ENCODE measurements around the gene ALG12. TPM values are rescaled to one million over a fixed set of nuclear protein-coding genes. Genes with fewer than 3 reads are reported as not detected.

ALG12 gene
- polyA plus RNA-seq, 3 donors: 22.7 to 28.2 (median 27.0) TPM

DNA sequence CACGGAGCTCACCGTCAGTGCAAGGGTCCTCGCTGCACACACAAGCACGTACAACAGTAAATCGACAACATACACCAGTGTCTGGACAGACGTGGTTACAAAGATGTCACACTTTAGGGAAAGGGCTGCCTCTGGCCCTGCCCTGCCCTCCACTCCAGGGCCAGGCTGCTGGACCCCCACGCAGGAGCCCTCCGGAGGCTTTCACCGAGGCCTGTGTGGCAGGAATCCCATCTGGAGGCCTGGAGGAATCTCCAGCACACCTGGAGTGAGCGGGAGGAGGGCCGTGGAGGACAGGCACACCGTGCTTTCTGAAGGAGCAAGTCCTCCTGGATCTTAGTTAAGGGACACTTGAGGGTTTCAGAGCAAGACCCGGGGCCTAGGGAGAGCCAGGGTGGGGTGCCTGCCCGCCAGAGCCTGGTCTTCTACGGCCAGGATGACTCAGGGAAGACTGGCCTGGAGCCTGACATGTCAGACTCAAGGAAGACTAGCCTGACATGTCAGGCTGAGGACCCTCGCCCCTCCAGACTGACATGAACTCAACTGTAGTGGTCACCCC is 40.2 kb upstream of the ALG12 start:
- DNase-seq (ENCODE audit: low read depth in 3 of 3, low spot score in 2 of 3): no peak

GRCh38 chr22:49957826-49958365 is 39.7 kb upstream of the ALG12 start:
- DNase-seq (ENCODE audit: low read depth in 3 of 3, low spot score in 2 of 3): no peak

GRCh38 chr22:49956914-49957825 is 38.9 kb upstream of the ALG12 start:
- no peak for DNase-seq (ENCODE audit: low read depth in 3 of 3, low spot score in 2 of 3)

DNA sequence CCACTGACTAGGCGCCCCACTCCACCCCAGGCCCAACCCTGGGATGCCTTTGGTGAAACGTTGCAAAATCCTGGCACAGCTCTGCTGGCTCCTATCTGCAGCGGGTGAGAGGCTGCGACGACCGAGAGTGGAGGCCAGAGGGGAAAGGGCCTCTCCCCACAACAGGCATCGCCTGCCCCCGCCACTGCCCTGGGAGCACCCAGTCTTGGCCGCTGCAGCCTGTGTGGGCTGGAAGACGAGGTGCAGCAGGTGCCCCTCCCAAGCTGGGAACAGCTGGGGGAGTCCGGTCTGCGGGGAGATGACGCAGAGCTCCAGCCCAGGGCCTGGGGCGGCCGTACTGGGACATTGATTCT is 38.2 kb upstream of the ALG12 start:
- no peak for DNase-seq (ENCODE audit: low read depth in 3 of 3, low spot score in 2 of 3)

DNA sequence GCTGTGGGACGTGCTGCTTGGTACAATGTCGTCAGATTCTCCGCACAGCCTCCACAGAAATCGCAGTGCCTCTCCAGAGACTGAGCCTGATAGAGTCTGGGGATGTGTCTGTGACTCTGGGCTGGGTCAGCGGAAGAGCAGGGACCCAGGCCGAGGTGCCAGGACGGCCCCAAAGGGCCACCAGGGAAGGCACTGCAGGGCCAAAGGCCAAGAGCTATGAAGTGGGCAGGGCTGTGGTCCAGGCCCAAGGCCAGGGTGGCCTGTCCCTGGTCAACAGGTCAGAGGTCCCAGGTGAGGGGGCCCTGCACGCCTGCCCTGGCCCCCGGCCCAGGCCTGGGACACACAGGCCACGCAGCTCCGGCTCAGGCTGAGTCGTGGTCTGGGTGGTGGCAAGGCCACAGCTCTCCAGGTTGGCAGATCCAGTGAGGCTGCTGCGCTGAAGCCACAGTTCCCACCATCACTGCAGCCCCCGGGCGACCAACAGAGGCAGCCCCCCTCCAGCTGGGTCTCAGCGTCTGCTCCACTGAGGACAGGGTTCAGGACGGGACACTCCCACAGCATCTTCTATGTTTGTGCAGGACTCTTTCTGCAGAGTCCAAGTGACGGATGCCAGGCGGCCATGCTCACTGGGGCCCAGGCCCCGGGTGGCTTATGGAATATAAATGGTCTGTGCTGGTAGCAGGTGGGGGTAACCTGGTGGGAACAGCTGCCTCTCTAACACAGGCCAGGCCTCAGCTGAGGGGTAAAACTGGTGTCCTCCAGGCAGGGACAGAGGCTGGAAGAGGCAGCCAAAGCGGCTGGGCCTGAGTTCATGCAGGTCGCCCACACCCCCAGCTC is 37.6 kb upstream of the ALG12 start:
- DNase-seq (ENCODE audit: low read depth in 3 of 3, low spot score in 2 of 3): no peak

GRCh38 chr22:49954991-49955580 is 36.8 kb upstream of the ALG12 start:
- DNase-seq (ENCODE audit: low read depth in 3 of 3, low spot score in 2 of 3): no peak

DNA sequence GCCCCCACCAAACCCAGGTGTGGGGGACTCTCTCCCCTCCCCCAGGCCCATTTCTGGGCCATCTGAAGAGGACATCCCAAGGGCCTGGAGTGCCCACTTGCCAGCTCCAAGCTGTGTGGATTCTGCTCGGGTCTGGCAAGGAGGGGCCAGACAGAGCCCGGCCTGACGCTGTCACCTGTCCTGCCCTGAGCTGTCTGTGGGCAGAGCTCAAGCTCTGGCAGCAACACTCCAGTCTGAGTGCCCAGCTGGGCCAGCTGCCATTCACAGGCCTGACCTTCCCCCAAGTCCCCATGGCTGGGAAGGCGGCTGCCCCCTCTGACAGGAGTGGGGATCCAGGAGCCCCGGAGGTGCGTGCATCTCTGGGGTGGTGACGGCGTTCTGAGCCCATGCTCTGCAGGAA is 36.1 kb upstream of the ALG12 start:
- DNase-seq (ENCODE audit: low read depth in 3 of 3, low spot score in 2 of 3): no peak

DNA sequence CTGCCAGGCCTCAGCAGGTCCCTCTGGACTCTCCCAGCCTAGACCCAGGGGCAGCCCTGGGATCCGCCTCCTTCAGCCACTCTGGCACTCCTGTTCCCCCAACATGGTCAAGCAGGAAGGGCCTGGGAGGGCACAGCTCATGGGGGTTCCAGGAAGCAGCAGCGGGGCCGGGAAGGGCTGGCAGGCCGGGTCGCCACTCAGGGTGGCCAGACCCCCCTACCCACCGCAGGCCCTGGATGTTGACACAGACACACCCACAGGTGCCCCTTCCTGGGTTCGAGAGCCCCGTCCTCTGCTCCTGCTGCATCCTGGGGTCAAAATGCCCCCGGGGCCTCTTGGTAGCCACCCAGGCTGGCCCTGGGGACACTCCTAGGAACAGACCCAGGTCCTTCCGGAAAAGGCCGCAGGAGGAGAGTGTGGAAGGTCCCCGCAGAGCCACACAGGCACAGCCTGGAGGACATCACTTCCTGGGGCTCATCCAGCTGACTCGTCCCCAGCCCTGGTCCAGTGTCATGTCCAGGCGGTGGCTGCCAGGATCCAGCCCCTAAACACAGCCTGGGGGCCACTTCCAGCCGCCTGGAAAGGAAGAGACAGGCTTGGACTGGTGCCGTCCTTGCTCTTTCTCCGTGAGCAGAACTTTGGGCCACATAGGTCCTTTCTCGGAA is 35.6 kb upstream of the ALG12 start:
- no peak for DNase-seq (ENCODE audit: low read depth in 3 of 3, low spot score in 2 of 3)

DNA sequence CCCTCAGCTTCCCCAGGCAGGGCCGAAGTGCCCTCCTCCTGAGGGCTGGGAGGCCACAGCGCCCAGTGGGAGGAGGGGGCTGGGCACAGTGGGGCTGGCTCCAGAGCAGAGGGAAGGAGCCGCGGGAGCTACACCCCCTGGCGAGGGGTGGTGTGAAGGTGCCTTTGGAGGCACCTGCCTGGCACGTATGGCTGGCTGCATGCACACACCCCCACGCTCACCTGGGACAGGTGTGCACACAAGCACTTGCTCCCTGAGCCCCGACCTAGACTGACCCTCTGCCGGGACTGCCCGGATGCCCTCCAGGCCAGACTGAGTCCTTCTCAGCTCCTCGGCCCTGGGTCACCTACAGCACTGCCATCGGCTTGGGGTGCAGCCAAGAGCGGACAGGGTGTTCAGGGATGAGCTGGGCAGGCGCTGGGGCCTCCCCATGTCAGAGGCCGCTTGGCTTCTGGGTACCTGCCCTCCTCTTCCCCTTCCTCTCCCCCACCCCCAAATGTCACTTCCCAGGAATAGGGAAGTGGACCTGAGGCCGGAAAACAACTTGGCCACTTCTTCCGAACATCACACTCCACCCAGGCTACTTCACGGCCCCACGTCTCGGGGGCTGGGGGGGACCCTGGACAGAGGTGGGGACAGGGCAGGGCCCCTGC is 34.9 kb upstream of the ALG12 start:
- DNase-seq (ENCODE audit: low read depth in 3 of 3, low spot score in 2 of 3): no peak

- no peak for DNase-seq (ENCODE audit: low read depth in 3 of 3, low spot score in 2 of 3)
Observed at GRCh38 chr22:49951986-49952896, 34.0 kb upstream of the ALG12 start.

DNA sequence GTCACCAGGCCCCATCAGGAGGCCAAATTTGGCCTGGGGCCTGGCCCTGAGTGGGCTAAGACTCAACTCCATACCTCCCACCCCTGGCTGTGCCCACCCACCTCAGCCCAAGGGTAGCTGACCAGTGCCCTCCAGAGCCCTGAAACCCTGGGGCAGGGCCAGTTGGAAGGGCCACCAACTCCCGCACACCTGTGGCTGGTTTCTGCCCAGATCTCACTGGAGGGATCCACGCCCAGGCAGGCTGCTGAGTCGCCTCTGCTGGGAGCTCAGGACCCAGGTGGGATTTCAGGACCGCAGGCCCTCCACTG is 33.4 kb upstream of the ALG12 start:
- no peak for DNase-seq (ENCODE audit: low read depth in 3 of 3, low spot score in 2 of 3)

- peak in 1 of 3 donors; percentile 57 for DNase-seq (ENCODE audit: low read depth in 3 of 3, low spot score in 2 of 3)
Observed at GRCh38 chr22:49951000-49951677, 32.9 kb upstream of the ALG12 start.

GRCh38 chr22:49950396-49950994 is 32.3 kb upstream of the ALG12 start:
- DNase-seq (ENCODE audit: low read depth in 3 of 3, low spot score in 2 of 3): no peak

DNA sequence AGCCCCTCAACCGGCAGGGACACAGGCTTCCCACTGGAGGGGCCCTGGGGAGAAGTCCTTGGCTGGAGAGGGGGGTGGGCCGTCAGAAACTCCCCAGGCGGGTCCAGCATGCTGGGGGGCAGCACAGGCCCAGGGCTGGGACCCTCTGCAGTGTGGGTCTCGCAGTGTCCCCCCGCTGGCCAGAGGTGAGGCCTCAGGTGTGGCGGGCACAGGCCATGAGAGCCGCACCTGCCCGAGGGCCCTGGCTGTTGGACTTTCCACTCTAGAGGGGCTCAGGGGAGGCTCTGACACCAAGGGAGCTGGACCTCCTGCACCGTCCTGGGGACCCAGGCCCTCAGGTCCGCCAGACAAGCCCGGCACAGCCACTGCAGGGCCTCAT is 31.7 kb upstream of the ALG12 start:
- no peak for DNase-seq (ENCODE audit: low read depth in 3 of 3, low spot score in 2 of 3)

DNA sequence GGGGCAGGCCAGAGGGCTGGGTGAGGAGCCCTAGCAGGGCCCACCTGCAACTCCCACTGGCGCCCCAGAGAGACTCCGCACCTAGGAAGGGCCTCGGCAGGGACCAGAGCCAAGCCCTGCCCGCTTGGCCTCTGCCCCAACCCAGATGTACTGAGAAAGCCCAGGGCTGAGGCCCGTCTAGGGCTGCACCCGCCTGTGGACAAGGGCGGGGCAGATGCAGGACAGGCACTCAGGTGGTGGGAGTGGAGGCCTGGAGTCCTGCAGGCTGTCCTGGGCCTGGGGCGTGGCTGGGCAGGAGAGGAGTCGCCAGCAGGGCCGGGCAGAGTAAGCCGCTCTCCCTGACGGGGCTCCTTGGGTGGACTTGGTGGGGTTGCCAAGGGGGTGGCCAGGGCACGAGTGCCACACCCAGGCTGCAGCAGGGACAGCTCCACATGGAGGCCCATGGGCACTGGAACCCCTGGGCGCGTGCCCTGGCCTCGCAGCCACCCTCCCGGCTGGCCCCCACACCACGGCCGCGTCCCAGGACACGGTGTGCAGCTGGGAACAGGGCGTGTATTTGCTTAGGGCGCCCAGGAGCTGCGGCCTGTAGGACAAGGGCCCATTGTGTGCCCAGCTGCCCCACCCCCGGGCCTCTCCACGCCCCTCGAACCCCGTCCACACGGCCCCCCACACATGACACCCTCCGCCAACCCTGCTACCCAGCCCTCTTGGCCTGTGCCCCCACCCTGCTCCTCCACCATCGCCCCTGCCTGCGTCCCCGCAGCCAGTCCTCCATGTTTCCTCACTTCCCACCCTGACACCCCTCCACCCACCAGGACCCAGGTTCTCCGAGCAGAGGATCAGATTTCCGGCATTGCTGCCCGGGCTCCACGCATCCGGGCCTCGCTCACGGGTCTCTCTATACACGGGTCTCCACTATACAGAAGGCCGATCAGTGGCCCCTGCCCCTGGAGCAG is 31.0 kb upstream of the ALG12 start:
- DNase-seq (ENCODE audit: low read depth in 3 of 3, low spot score in 2 of 3): no peak

- no peak for DNase-seq (ENCODE audit: low read depth in 3 of 3, low spot score in 2 of 3)
Observed at GRCh38 chr22:49948116-49948957, 30.1 kb upstream of the ALG12 start.

Measured in right renal cortex interstitium (tissue), 3 donors.